ENCODE results near the gene LAMC1. TPM values are rescaled to one million over a fixed set of nuclear protein-coding genes. Genes with fewer than 3 reads are reported as not detected.

The LAMC1 gene
- total RNA-seq, 1 experiment from 2014 or later, result 61.2 TPM

DNA sequence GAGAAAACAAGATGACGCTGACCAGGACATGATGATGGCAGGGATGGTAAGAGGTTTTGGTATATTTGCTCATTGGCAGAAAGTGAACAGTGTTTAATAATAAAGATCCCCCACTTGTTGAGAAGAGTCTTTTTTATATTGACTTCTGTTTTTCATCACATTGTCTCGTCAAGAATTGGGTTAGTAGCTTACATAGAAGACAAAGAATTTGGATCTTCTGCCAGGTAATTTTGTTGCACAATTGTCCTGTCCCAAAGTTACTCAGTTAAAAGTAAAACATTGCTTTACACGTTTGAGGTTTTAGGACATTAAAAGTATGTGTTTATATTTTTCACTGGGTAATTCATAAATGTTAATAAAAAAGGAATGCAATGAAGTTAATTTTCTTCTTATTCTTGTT is 114.6 kb downstream of the LAMC1 start (continued):
- TF ChIP-seq TCF7L2 (IDR thresholded peaks at IDR 0.05; ENCODE audit: borderline replicate concordance, extremely low read depth, insufficient read depth, insufficient read length) (no peak), POLR2AphosphoS5 (IDR thresholded peaks at IDR 0.05; ENCODE audit: low read depth, low read length) (no peak), ZNF274 (IDR thresholded peaks at IDR 0.05; ENCODE audit: low read depth, low read length) (no peak), EGR1 (IDR thresholded peaks at IDR 0.05; ENCODE audit: low read depth) (no peak), SRF (IDR thresholded peaks at IDR 0.05; ENCODE audit: low read depth) (no peak)
- TF ChIP-seq, protein P1, sequence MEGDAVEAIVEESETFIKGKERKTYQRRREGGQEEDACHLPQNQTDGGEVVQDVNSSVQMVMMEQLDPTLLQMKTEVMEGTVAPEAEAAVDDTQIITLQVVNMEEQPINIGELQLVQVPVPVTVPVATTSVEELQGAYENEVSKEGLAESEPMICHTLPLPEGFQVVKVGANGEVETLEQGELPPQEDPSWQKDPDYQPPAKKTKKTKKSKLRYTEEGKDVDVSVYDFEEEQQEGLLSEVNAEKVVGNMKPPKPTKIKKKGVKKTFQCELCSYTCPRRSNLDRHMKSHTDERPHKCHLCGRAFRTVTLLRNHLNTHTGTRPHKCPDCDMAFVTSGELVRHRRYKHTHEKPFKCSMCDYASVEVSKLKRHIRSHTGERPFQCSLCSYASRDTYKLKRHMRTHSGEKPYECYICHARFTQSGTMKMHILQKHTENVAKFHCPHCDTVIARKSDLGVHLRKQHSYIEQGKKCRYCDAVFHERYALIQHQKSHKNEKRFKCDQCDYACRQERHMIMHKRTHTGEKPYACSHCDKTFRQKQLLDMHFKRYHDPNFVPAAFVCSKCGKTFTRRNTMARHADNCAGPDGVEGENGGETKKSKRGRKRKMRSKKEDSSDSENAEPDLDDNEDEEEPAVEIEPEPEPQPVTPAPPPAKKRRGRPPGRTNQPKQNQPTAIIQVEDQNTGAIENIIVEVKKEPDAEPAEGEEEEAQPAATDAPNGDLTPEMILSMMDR (IDR thresholded peaks at IDR 0.05 in 2 of 3, conservative IDR thresholded peaks at IDR 0.05 in 1 of 3; ENCODE audit: borderline replicate concordance in 1 of 3, insufficient read depth in 1 of 3, low read depth in 2 of 3, low read length in 2 of 3), result no peak

DNA sequence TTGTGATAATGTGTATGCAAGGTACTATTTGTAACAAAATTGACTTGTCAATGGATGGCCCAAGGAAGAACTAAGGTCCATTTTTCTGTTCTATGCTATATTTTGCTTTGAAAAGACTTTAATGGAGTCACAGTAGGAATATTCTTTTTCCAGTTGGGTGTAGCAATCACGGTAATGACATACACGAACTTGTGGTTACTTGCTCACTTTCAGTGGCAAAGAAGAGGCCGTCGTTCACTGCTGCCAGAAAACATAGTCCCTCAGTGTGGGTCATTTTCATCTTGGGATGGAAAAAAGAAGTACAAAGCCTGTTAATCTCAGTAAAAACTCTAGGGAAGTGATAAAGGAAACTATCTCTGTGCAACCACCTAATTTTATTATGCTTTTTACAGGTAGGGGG is 115.1 kb downstream of the LAMC1 start:
- no TSS peak for BruUV-seq (replicated peaks)
- POLR2A ChIA-PET, result no interaction called here
- peaks cover 17 to 24% of the 10 kb centered on the region in 2 experiments for H3K36me3 ChIP-seq (ENCODE audit: control insufficient read depth in 1 of 2, insufficient read depth in 2 of 2, low read length in 2 of 2)
- H3K4me1 ChIP-seq (ENCODE audit: control insufficient read depth in 1 of 2, insufficient read depth in 2 of 2, low read length in 2 of 2), result peaks cover 11% of the 10 kb centered on the region in 2 experiments
- H3K79me2 ChIP-seq (ENCODE audit: insufficient read depth, low read length), result no peaks in the 10 kb centered on the region
- no peak overlapping the region for H3K9ac ChIP-seq (ENCODE audit: low read length)
- intact Hi-C loops (cut with micrococcal nuclease), result no loop called here
- no peaks in the 10 kb centered on the region for H3K27me3 ChIP-seq (ENCODE audit: insufficient read depth, low read length)
- no peaks in the 10 kb centered on the region for H4K20me1 ChIP-seq (ENCODE audit: insufficient read depth)
- CTCF ChIA-PET, result no interaction called here
- H3K27ac ChIP-seq (ENCODE audit: low read depth, low read length), result no peak overlapping the region
- H3K9me3 ChIP-seq (ENCODE audit: control insufficient read depth in 1 of 2, insufficient read depth in 1 of 2, low read depth in 1 of 2, low read length in 2 of 2), result no peaks in the 10 kb centered on the region
- H2AFZ ChIP-seq (ENCODE audit: low read depth, low read length, poor library complexity, severe bottlenecking), result no peak overlapping the region
- H3K4me2 ChIP-seq (ENCODE audit: low read length), result no peak overlapping the region
- DNase-seq (ENCODE audit: low read depth, low spot score), result no peak
- TF ChIP-seq EZH2phosphoT487 (IDR thresholded peaks at IDR 0.05; ENCODE audit: borderline replicate concordance) (no peak), SP1 (IDR thresholded peaks at IDR 0.05; ENCODE audit: low read depth) (no peak), SIN3A (IDR thresholded peaks at IDR 0.05; ENCODE audit: low read depth) (no peak), EGR1 (IDR thresholded peaks at IDR 0.05; ENCODE audit: low read depth) (no peak), CBX3 (IDR thresholded peaks at IDR 0.05; ENCODE audit: low read depth) (no peak), ZFX (IDR thresholded peaks at IDR 0.05) (no peak), RAD21 (IDR thresholded peaks at IDR 0.05; ENCODE audit: low read depth) (no peak), TCF7L2 (IDR thresholded peaks at IDR 0.05; ENCODE audit: borderline replicate concordance, extremely low read depth, insufficient read depth, insufficient read length) (no peak), POLR2AphosphoS5 (IDR thresholded peaks at IDR 0.05; ENCODE audit: low read depth, low read length) (no peak)
- TF ChIP-seq, protein P1 (IDR thresholded peaks at IDR 0.05 in 2 of 3, conservative IDR thresholded peaks at IDR 0.05 in 1 of 3; ENCODE audit: borderline replicate concordance in 1 of 3, insufficient read depth in 1 of 3, low read depth in 2 of 3, low read length in 2 of 3), result no peak
- TF ChIP-seq, protein P2, sequence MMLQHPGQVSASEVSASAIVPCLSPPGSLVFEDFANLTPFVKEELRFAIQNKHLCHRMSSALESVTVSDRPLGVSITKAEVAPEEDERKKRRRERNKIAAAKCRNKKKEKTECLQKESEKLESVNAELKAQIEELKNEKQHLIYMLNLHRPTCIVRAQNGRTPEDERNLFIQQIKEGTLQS (IDR thresholded peaks at IDR 0.05), result no peak
- no peak for ATAC-seq
- RAD21 ChIA-PET (ENCODE audit: low non-redundant PET in 1 of 2, low total read pairs in 2 of 2, uncharacterized antibody in 2 of 2, unreplicated experiment in 2 of 2), result no interaction called here
- no peak overlapping the region for H3K4me3 ChIP-seq (replicated peaks in 1 of 2; ENCODE audit: low read depth in 1 of 2, low read length in 2 of 2)
- no peaks in the 10 kb centered on the region for H3K9me2 ChIP-seq (ENCODE audit: insufficient read depth)

Data from HCT116 (cell line).